CD4-positive, alpha-beta T cell treated with Interleukin-10 for 1 hour (primary cell): ENCODE measurements around the gene ARFIP1.
A peak's percentile ranks its signal among the peaks of the same experiment; 100 is the strongest.

Experiments
- DNase-seq: peaks from one replicate; pipeline ENCODE4 v3.0.0-alpha.2; 2020

ARFIP1 gene

DNA sequence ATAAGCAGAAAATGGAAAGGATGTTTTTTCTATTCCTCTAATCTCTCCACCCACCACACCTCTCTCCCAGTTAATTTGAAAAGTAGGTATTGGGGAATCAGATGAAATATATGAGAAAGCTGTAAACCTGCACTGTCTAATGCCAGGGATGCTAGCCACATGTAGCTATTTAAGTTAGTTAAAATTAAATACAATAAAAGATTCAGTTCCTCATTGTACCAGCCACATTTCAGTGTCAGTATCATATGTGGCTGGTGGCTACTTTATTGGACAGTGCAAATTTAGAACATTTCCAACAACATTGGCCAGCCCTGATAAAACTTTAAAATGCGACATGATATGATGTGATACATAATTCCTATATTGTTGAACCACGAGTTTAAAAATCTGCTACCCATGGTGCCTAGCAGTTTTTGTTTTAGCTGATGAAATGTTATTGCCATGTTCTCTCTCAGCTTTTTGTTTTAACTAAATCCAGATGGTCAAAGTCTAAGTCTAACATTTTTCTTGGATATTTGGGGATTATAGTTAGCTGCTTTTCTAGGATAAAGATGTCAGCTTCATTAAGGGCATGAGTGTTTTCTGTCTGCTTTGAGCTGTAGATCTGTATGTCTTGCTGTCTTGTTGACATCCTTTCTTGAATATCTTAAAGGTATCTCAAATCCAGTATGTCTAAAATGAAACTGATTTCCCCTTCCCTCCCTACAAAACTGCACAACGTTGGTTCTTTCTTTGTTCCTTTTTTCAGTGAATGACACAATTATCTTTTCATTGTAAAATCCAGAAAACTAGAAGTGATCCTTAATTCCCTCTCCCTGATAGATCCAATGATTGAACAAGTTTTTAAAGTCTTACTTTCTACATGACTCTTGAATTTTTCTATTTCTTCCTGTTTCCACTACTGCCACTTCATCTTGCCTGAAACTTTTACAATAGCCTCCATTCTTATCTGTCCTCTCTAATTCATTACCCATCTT lies 6.2 kb downstream of the ARFIP1 start:
- DNase-seq, result no peak

DNA sequence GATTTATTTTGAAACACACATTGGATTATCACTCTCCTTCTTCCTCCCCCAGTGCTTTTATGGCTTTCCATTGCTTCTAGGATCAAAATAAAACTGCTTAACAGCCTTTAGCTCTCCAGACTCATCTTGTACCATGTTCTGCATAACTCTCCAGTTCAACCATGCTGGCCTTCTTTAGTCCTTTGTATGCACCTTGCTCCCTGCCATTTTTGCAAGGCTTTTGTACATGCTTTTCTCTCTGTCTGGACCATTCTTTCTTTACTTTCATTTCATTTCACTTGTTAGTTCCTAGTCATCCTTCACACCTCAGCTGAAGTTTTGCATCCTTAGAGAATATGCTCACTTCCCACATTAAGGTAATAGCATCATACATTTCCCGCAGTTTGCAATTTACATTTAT lies 6.9 kb downstream of the ARFIP1 start:
- no peak for DNase-seq

DNA sequence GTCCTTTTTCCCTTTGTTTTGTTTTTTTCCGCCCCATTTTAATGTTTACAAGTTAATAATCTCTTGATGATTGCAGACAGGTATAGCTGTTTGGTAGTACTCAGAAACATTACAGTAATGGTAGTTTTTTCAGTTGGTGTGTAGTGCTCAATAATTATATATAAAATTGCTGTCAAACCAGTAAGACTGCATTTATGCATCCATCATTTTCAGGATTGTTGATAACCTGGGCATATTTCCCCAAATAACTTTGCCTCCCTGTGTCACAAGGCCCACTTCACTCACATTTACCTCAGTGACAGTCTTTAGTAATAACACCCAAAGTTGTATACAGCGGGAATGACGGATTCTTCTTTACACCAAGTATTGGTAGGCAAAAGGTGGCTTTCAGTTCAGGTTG lies 16.1 kb downstream of the ARFIP1 start:
- no peak for DNase-seq

DNA sequence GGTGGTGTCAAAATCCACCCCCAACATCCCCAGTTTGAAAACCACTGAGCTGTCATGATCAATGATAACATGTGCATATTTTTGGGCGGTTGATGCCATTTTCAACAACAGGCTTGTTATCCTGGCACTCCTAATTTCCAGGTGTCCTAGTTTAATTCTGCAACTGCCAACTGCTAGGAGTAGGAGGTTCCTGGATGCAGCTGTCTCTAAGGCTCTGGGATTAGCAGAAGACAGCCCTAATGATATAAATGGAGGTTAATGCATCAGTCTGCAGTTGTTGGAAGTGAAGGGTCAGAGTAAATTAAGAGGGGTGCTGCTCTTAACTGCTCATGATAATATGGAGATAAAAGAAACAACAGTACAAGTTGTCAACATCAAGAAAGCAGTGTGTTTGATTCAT lies 23.8 kb downstream of the ARFIP1 start:
- DNase-seq, result no peak

DNA sequence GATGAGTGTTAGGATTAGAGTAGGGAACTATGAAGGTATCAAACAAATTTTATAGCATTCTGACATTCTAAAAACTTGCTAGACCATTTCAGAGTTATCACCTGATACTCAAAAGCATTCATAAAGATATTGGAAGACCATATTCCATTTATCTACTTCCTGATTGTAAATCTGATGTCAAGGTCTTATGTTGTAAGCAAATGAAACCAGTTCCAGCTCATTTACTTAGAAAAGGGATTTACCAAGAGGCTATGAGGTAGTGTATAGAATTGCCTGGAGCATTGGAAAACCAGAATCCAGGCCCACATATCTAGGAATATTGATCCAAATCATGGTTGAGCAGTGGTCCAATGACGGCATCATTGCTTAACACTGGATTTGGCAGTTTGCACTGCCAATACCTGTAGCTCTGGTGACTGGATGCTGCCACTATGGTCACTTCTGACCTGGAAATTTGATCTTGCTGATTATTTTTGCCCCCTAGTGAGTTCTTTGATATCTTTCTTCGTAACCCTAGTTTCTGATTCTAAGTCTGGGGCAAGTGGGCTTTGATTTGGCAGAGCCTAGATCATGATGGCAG lies 25.4 kb downstream of the ARFIP1 start:
- DNase-seq, result no peak

DNA sequence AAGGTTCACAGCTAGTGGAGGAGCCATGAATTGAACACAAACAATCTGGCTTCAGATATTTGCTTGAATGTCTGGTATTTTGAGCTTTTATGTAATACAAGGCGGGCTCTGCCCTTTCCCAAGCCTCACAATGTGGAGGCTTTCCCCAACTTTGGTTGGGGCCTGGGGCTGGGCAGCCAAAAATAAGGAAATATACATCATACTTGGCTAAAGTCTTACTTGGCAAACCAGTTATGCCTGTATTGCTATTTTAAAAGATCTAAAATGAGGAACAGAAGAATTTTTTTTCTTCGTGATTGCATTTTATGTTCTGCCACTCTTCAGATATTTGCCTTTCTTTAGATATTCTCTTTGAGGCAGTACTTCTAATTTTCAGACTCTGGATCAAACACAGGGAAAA lies 26.1 kb downstream of the ARFIP1 start:
- no peak for DNase-seq

DNA sequence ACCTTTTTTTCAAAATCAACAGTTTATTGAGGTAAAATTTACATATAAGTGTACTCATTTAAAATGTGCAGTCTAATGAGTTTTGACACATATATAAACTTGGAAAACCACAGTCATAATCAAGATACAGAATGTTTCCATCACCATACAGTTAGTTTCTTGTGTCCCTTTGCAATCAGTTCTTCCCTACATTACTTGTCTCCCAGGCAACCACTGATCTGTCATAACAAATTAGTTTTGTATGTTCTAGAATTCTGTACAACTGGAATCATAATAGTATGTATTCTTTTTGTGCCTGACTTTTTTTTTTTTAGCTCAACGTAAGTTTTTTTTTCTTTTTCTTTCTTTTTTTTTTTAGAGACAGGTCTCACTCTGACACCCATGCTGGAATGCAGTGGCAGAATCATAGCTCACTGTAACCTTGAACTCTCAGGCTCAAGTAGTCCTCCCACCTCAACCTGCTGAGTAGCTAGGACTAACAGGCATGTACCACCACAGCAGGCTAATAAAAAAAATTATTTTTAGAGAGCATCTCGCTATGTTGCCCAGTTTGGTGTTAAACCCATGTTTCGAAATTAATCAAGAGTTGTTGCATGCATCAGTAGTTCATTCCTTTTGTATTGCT lies 26.9 kb downstream of the ARFIP1 start:
- DNase-seq, result no peak

DNA sequence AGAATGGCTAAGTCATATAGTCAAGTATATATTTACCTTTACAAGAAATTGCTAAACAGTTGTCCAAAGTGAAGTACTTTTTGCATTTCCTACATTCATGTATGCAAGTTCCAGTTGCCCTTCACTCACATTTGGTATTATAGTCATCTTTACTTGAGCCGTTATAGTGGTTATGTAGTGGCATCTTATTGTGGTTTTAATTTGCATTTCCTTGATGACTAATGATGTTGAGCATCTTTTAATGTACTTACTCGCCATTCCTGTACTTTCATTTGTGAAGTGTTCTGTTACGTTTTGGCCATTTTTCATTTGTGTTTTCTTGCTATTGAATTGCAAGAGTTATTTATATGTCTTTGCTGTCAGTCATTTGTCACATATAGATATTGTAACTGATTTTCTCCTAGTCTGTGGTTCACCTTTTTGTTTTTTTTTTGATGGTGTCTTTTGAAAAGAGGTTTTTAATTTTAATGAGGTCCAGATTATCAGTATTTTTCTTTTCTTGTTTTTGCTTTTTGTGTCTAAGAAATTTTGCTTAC lies 27.6 kb downstream of the ARFIP1 start:
- DNase-seq, result peak; percentile 29

DNA sequence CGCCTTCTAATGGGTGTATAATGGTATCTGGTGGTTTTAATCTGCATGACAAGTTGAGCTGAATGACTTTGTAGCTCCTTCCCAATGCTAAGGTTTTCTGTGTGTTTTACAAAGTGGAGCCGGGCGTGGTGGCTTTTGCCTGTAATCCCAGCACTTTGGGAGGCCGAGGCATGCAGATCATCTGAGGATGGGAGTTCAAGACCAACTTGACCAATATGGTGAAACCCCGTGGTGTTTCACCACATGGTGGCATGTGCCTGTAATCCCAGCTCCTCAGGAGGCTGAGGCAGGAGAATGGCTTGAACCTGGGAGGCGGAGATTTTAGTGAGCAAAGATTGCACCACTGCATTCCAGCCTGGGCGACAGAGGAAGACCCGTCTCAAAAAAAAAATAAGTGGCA lies 28.9 kb downstream of the ARFIP1 start:
- DNase-seq, result no peak

DNA sequence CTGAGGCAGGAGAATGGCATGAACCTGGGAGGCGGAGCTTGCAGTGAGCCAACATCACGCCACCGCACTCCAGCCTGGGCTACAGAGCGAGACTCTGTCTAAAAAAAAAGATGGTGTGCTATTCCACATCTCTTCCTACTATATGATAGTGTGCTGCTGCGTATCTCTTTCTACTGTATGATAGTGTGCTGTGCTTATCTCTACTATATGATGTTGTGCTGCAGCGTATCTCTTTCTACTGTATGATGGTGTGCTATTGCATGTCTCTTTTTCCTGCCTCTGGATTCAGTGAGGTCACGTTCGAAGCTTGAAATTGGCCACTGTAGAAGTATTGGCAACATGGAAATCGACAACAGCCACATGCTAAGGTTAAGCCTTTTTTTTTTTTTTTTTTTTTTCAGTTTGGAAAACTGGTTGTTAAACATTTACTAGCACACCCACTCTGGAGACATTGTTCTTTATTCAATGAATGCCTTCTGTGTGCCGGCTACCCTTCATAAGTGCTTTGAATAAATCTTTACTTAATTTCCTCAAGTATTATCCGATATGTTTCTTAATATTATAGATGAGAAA lies 31.0 kb downstream of the ARFIP1 start:
- no peak for DNase-seq

DNA sequence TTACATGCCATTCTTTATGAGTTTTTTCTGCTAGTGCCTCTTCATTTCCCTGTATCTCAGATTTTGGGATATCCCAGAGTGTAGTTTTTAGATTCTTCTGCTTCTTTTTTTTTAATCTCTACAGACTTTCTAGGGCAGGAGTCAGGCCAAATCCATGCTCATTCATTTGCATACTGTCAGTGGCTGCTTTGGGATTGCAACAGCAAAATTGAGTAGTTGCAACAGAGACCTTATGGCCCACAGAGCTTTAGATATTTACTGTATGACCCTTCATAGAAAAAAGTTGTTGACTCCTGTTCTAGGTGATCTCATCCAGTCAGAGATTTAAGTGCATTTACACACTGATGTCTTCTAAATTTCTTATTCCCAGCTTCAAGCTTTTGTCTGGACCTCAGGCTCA lies 35.3 kb downstream of the ARFIP1 start:
- DNase-seq, result no peak

DNA sequence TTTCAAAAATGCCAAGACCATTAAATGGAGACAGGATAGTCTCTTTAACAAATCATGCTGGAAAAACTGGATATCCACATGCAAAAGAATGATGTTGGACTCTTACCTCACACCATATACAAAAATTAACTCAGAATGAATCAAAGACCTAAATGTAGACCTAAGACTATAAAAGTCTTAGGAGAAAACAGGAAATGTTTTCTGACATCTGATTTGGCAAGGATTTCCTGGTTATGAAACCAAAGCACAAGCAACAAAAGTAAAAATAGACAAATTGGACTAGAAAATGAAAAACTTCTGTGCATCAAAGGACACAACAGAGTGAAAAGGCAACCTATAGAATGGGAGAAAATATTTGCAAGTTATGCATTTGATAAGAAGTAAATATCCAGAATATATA lies 37.6 kb downstream of the ARFIP1 start:
- DNase-seq, result no peak

DNA sequence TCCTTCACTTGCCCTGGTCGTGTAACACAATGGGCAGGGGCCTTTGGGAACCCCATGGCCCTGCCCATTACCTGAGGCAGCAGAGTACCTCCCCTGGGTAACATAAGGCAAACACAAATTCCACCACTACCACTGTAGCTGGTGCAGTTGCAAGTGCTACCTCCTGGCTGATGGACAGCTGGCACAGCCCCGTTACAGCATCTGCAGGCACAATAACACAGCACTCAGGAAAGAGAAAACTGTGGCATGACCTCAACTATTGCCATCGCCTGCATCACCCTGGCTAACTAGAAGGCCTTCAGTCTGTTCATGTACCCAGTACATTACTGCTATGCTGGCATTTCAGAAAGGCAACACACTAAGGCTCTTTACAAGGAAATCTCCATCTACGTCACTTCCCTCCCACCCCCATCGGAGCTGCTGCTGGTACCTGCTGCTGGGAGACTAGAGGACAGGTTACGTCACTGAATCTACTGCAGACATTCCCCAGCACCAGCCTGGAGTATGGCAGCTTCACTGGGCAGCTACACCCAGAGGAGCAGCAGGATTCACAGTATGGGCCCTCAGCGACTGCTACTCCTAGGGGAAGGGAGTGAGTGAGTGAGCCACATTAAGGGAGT lies 39.4 kb downstream of the ARFIP1 start:
- no peak for DNase-seq

DNA sequence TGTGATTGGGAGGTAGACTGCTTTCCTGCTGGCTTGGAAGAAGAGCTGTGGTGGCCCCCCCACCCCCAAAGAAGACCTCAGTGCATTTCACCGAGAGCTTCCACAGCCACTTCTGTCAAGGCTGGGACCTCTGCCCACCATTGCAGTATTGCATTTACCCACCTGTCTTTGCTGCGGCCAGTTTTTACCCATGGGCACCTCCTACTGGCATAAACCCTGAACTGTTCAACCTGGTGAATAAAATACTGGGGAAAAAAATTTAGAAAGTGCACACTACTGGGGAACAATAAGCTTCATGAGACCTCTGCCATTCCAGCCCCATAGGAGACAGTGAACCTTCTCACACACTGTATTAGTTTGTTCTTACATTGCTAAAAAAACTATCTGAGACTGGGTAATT lies 40.3 kb downstream of the ARFIP1 start:
- no peak for DNase-seq

DNA sequence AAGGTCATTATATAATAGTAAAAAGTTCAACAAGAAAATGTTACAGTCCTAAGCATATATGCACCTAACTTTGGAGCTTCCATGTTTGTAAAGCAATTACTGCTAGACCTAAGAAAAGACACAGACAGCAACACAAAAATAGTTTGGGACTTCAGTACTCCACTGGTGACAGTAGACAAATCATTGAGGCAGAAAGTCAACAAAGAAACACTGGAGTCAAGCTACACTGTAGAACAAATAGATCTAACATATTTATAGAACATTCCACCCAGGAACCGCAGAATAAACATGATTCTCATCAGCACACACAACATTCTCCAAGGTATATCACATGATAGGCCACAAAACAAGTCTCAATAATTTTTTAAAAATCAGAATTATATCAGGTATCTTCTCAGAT lies 42.6 kb downstream of the ARFIP1 start:
- DNase-seq, result no peak

DNA sequence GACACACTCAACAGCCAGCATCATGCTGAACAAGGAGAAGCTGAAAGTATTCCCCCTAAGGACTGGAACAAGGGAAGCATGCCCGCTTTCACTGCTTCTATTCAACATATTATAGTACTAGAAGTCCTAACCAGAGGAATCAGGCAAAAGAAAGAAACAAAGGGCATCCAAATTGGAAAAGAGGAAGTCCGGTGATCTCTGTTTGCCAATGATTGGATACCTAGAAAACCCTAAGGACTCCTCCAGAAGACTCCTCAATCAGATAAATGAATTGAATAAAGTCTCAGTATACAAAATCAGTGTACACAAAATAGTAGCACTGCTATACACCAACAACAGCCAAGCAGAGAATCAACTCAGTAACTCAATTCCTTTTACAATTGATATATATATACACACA lies 44.8 kb downstream of the ARFIP1 start:
- DNase-seq, result no peak

DNA sequence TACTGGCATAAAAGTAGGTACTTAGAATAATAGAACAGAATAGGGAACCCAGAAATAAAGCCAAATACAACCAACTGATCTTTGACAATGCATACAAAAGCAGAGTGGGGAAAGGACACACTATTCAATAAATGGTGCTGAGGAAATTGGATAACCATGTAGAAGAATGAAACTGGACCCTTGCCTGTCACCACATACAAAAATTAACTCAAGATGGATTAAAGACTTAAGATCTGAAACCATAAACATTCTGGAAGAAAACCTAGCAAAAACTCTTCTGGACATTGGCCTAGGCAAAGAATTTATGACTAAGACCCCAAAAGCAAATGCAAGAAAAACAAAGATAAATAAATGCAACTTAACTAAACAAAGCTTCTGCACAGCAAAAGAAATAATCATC lies 45.6 kb downstream of the ARFIP1 start:
- DNase-seq, result no peak

DNA sequence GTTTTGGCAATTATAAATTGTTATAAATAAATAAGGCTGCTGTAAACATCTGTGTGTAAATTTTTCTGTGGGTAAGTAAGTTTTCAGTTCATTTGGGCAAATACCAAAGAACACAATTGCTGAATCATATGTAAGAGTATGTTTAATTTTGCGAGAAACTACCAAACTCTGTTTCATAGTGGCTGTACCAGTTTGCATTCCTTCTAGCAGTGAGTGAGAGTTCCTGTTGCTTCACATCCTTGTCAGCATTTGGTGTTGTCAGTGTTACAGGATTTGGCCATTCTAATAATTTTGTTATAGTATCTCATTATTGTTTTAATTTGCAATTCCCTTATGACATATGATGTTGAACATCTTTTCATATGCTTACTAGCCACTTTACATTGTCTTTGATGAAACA lies 48.4 kb downstream of the ARFIP1 start:
- no peak for DNase-seq

DNA sequence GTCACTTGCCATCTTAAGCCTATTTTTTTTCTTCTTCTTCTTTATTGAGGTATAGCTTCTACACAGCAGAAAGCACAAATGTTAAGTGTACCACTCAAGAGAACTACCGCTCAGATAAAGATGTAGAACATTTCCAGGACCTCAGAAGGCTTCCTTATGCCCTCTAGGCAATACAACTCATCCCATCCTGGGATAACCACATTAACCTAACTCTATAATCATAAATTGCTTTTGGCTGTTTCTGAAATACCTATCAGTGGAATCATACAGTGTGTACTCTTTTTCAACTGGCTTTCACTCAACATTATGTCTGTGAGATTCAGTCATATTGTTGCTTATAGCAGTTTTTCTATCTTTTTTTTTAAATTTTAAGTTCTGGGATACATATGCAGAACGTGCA lies 51.7 kb downstream of the ARFIP1 start:
- DNase-seq, result no peak

DNA sequence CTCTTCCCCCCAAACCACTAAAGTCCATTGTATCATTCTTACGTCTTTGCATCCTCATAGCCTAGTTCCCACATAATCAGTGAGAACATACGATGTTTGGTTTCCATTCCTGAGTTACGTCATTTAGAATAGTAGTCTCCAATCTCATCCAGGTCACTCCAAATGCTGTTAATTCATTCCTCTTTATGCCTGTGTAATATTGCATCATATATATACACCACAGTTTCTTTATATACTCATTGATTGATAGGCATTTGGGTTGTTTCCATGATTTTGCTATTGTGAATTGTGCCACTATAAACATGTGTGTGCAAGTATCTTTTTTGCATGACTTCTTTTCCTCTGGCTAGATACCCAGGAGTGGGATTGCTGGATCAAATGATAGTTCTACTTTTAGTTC lies 57.2 kb downstream of the ARFIP1 start:
- DNase-seq, result no peak

DNA sequence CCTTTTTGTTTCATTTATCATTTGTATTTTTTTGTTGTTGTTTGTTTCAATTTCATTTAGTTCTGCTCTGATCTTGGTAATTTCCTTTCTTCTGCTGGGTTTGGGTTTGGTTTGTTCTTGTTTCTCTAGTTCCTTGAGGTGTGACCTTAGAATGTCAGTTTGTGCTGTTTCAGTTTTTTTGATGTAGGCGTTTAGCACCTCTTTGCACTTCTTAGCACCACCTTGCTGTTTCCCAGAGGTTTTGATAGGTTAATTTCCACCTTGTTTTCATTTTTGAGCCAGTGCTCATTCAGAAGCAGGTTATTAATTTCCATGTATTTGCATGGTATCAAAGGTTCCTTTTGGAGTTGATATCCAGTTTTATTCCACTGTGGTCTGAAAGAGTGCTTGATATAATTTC lies 60.0 kb downstream of the ARFIP1 start:
- peak; percentile 7 for DNase-seq

DNA sequence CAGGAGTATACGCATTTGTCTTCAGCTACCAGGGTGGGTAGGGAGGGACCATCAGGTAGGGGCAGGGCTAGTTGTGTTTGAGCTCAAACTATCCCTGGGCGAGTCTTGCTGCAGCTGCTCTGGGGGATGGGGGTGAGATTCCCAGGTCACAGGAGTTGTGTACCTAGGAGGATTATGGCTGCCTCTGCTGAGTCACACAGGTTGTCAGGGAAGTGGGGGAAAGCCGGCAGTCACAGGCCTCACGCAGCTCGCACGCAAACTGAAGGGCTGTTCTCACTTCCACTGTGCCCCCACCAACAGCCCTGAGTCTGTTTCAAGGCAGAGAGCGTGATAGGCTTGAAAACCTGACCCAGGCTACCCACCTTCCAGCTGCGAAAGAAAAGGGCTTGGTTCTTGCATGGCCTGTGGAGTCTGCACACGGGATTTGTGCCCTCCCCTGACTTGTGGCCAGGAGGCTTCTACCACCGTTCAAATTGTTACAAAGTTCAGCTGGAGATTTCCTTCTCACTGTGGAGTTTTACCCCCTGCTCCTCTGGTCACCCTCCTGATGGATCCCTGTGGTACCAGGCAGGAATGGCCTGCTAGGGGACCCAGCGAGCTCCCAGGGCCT lies 63.8 kb downstream of the ARFIP1 start:
- no peak for DNase-seq

DNA sequence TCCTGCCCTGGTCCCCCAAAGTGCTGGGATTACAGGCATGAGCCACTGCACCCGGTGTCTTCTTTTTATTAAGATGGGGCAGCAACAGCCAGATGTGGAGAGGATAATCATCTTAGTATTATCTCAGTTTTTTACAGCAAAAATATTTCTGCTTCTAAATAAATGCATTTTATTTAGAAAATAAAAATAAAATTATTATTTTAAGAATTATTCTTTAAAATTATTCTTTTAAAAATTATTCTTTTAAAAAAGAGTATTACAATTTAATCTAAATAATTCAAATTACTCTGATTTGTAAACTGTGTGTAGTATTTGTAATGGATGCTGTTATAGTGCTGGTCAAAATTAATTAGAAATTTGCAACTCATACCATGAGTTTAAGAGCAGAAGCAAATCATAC lies 67.6 kb downstream of the ARFIP1 start:
- no peak for DNase-seq
